NCI-H524 treated with DMSO at 0.1 percent for 48 hours (cell line): Measurements from ENCODE around the gene VSIR.

Experiments
- DNase-seq: peaks from one replicate; lab custom pipeline; 2025; lab: John Stamatoyannopoulos, UW

VSIR gene

GRCh38 chr10:71782221-71782916 lies 9.0 kb upstream of the VSIR start:
- DNase-seq: no peak

- no peak for DNase-seq
Observed at GRCh38 chr10:71780719-71781118, 7.4 kb upstream of the VSIR start.

GRCh38 chr10:71780156-71780555 lies 6.8 kb upstream of the VSIR start:
- no peak for DNase-seq

- no peak for DNase-seq
Observed at GRCh38 chr10:71779641-71780040, 6.3 kb upstream of the VSIR start.

- DNase-seq: no peak
Observed at GRCh38 chr10:71778071-71778825, 4.9 kb upstream of the VSIR start.

- no peak for DNase-seq
Observed at GRCh38 chr10:71777213-71777985, 4.1 kb upstream of the VSIR start.

GRCh38 chr10:71776481-71776925 lies 3.2 kb upstream of the VSIR start:
- no peak for DNase-seq

GRCh38 chr10:71774916-71775702 lies 1.8 kb upstream of the VSIR start:
- DNase-seq: no peak

- no peak for DNase-seq
Observed at GRCh38 chr10:71772832-71773220, 494 bp downstream of the VSIR start.

GRCh38 chr10:71771821-71772617 lies 1.3 kb downstream of the VSIR start:
- DNase-seq: no peak

GRCh38 chr10:71771204-71771603 lies 2.1 kb downstream of the VSIR start:
- no peak for DNase-seq

GRCh38 chr10:71770789-71771188 lies 2.5 kb downstream of the VSIR start:
- no peak for DNase-seq

- DNase-seq: no peak
Observed at GRCh38 chr10:71770255-71770654, 3.1 kb downstream of the VSIR start.

- no peak for DNase-seq
Observed at GRCh38 chr10:71769279-71769823, 4.0 kb downstream of the VSIR start.

- no peak for DNase-seq
Observed at GRCh38 chr10:71767420-71768035, 5.8 kb downstream of the VSIR start.

GRCh38 chr10:71766717-71767419 lies 6.5 kb downstream of the VSIR start:
- DNase-seq: no peak

GRCh38 chr10:71765906-71766716 lies 7.2 kb downstream of the VSIR start:
- DNase-seq: no peak

- DNase-seq: no peak
Observed at GRCh38 chr10:71765176-71765904, 8.0 kb downstream of the VSIR start.
